Activated CD4-positive, alpha-beta memory T cell treated with anti-CD3 and anti-CD28 coated beads, Interleukin-2, amount 10 ng/mL, durations not matched to agents 7 days and 5 days (primary cell): ENCODE measurements around the gene NRF1. TPM values are rescaled to one million over a fixed set of nuclear protein-coding genes. Genes with fewer than 3 reads are reported as not detected.

ENCODE experiments used
- CTCF ChIA-PET: fragments of 350-600 bp; sonication (Branson Sonifier 250); formaldehyde crosslinking; loops from one replicate; lab custom pipeline; 2021; ENCODE audit warnings: antibody characterized with exemption, inconsistent platforms; lab: Charles Lee
- POLR2A ChIA-PET: fragments of 350-600 bp; sonication (Branson Sonifier 250); formaldehyde crosslinking; loops from one replicate; lab custom pipeline; 2021; ENCODE audit warnings: antibody characterized with exemption; lab: Charles Lee
- DNase-seq: peaks from one replicate; pipeline ENCODE4 v3.0.0-alpha.2; 2020
- H3K27ac Mint-ChIP-seq: one replicate; pipeline ENCODE4 v1.8.0; 2021; ENCODE audit warnings: mild to moderate bottlenecking, mixed read lengths
- H3K27me3 Mint-ChIP-seq: one replicate; pipeline ENCODE4 v1.8.0; 2021; ENCODE audit warnings: mixed read lengths
- H3K36me3 Mint-ChIP-seq: one replicate; pipeline ENCODE4 v1.8.0; 2021; ENCODE audit warnings: low read depth, mixed read lengths
- H3K4me1 Mint-ChIP-seq: one replicate; pipeline ENCODE4 v1.8.0; 2021; ENCODE audit warnings: mixed read lengths
- H3K4me3 Mint-ChIP-seq: one replicate; pipeline ENCODE4 v1.8.0; 2021; ENCODE audit warnings: mild to moderate bottlenecking, mixed read lengths
- H3K9me3 Mint-ChIP-seq: one replicate; pipeline ENCODE4 v1.8.0; 2021; ENCODE audit warnings: mixed read lengths
- total RNA-seq, 2 experiments: library from RNA; stranded (reverse); gene quantifications; one replicate each; pipeline ENCODE4 v1.2.3, GENCODE V29; 2021

NRF1 gene
- total RNA-seq, 2 experiments from 2014 or later = 21.9 to 24.7 TPM

DNA sequence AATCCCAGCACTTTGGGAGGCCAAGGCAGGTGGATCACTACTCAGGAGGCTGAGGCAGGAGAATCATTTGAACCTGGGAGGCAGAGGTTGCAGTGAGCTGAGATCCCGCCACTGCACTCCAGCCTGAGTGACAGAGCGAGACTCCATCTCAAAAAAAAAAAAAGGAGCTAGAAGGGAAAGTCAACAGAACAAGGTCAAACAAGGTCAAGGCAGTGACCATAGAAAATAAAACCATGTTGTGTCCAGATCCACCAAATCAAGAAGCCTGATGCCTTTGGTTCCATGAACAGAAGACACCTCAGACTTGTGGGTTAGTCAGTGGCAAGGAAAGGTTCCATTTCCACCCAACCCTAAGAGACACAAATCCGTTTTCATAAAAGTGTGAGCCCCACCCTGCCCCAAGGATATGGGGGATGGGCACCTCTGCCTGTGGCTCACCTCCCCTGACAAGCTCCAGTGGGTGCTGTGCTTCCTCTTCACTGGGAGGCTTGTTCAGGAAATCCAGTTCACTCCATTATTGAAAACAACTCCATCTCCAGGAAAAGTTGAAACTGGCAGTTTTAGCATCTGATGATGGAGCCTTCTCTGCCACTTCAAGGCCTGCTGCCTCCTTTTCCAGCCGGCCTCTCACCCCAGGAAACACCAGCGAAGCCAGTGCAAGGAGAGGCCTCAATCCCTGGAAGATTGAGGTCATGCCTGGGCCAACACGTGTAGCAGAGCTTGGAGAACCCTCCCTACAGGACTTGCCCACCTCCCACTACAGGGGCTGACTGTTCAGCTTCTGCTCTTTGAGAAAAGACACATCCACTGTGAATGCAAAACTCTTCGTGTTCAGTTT is 152.9 kb downstream of the NRF1 start:
- ChIA-PET POLR2A (interaction anchor here (0.6 to 0.8 kb wide), 2 partner anchors 9 to 187 kb away, joined by 3 read pairs; no protein-coding TSS in a partner anchor), CTCF (interaction anchor here (0.9 to 1.0 kb wide), 2 partner anchors 9 to 60 kb away, joined by 3 to 4 read pairs; no protein-coding TSS in a partner anchor)
- no peak for DNase-seq
- H3K4me3 Mint-ChIP-seq = no peak overlapping the region
- no peaks in the 10 kb centered on the region for H3K9me3 Mint-ChIP-seq
- H3K36me3 Mint-ChIP-seq = no peaks in the 10 kb centered on the region
- H3K4me1 Mint-ChIP-seq = peaks cover 17% of the 10 kb centered on the region
- H3K27me3 Mint-ChIP-seq = no peaks in the 10 kb centered on the region
- no peak overlapping the region for H3K27ac Mint-ChIP-seq

DNA sequence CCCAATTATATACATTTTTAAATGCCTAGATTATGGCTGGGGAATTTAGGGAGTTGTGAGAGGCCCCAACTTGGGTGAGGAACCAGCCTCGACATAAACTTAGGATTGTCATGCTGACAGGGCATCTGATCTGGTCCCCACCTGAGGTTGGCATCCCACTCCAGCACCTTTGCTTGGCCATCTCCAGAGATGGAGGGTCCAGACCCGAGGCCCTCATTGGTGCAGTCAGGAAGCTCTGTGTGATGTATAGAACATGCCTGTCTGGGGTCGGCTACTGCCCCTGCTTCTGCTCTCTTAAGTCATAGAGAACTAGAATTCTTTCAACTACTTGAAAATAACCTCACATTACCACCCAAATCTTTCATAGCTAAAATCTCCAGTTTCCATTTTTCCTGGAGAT is 153.8 kb downstream of the NRF1 start:
- CTCF ChIA-PET = interaction anchor here (0.9 kb wide), 1 partner anchor 8 kb away, joined by 3 read pairs; no protein-coding TSS in a partner anchor
- Mint-ChIP-seq H3K27ac (no peak overlapping the region), H3K4me3 (no peak overlapping the region), H3K9me3 (no peaks in the 10 kb centered on the region), H3K27me3 (no peaks in the 10 kb centered on the region), H3K36me3 (no peaks in the 10 kb centered on the region), H3K4me1 (peaks cover 17% of the 10 kb centered on the region)
- DNase-seq = no peak
- POLR2A ChIA-PET = interaction anchor here (0.8 kb wide), 1 partner anchor 8 kb away, joined by 3 read pairs; no protein-coding TSS in a partner anchor

DNA sequence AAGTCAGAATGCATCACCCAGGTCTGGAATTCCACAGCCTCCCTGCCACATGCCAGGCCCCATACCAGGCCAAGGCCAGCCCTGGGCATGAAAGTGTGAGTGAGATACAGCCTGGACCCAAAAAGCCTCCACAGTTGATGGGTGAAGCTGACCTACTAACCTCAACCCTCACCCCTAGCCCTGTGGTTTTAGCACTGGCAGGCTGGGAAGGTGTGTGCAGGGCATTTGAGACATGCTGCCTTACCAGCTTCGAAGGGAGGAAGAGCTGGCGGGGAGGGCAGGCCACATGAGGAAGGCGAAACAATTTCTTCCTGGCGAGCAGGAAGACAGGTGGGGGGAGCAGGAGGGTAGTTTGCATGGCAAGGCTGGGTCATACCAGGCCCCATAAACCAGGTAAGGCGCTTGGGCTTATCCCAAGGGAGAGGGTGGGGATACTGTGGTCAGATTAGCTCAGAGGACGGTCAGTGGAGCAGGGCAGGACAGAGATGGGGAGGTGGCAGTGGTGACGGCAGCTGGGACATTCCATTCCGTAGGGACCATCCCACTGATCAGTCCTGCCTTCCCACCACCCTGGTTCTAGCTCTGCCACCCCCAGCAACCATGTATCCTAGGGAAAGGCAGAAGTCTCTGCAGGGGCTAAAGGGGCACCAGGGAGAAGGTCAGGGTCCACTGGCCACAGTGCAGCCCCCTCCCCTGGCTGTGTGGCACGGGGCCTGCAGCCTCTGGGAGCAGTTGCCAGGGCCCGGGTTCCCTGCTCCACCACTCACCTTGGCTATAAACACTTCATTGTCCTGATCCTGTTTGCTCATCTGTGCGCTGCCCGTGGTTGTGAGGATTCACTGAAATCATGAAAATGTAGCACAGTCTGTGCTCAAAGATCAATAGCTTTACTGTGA is 155.8 kb downstream of the NRF1 start:
- DNase-seq = no peak
- H3K27ac Mint-ChIP-seq = no peak overlapping the region
- H3K4me3 Mint-ChIP-seq = no peak overlapping the region
- ChIA-PET POLR2A (interaction anchor here (0.9 to 1.0 kb wide), 2 partner anchors 8 to 11 kb away, joined by 3 read pairs; no protein-coding TSS in a partner anchor), CTCF (no interaction called here)
- H3K4me1 Mint-ChIP-seq = peaks cover 20% of the 10 kb centered on the region
- no peaks in the 10 kb centered on the region for H3K9me3 Mint-ChIP-seq
- no peaks in the 10 kb centered on the region for H3K27me3 Mint-ChIP-seq
- no peaks in the 10 kb centered on the region for H3K36me3 Mint-ChIP-seq

DNA sequence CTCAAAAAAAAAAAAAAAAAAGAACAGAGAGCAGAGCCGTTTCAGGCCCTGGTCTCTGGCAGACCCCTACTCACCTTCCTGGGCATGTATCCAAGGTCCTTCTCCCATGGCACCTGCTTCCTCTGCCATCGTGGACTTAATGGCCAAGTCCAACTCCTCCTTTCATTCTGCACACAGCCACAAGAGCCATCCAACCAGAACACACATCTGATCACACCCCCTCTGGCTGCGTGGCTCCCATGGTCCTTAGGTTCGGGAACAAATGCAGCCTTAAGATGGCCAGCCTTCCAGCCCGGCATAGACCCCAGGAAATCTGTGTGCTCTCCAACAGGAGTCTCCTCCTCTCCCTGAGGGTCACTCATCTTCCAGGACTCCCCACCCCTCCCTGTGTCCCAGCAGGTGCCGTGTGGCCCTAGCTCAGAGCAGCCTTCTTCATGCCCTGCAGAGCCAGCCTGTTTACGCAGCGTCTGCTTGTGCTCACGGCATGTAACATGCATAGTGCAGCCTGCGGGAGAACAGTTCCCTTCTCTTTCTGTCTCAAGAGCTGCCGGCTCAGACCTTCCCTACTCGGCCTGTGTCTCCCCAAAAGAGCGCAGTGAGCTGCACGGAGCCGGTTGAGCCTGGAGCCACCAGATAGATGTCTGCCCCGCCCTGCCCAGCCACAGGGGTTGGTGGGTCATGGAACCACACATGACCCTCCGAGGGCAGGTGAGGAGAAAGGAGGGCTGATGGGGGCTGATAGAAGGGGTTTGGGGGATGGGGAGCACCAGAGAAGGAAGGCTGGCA is 157.3 kb downstream of the NRF1 start:
- no peak overlapping the region for H3K27ac Mint-ChIP-seq
- CTCF ChIA-PET = no interaction called here
- no peaks in the 10 kb centered on the region for H3K27me3 Mint-ChIP-seq
- H3K9me3 Mint-ChIP-seq = no peaks in the 10 kb centered on the region
- POLR2A ChIA-PET = interaction anchor here (1.0 kb wide), 1 partner anchor 9 kb away, joined by 3 read pairs; no protein-coding TSS in a partner anchor
- H3K36me3 Mint-ChIP-seq = no peaks in the 10 kb centered on the region
- peaks cover 20% of the 10 kb centered on the region for H3K4me1 Mint-ChIP-seq
- H3K4me3 Mint-ChIP-seq = no peak overlapping the region
- no peak for DNase-seq

DNA sequence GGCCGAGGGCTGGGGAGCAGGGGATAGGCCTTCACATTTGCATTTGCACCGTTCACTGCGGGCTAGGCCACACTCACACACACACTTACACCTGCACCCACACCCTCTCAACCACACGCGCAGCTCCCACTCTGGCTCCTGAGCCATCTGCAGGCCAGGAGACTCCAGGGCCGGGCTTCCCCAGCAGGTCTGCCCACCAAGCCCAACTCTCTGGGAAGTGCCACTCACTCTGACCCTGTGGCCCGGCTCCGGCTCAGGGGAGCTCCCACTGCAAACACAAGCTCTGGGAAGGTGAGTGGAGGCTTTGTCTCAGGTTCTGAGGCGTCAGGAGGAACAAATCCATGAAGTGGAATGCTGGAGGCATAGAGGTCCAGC is 157.9 kb downstream of the NRF1 start:
- Mint-ChIP-seq H3K27me3 (no peaks in the 10 kb centered on the region), H3K4me1 (peaks cover 17% of the 10 kb centered on the region), H3K4me3 (no peak overlapping the region), H3K9me3 (no peaks in the 10 kb centered on the region), H3K27ac (no peak overlapping the region), H3K36me3 (no peaks in the 10 kb centered on the region)
- no peak for DNase-seq
- ChIA-PET CTCF (no interaction called here), POLR2A (no interaction called here)

DNA sequence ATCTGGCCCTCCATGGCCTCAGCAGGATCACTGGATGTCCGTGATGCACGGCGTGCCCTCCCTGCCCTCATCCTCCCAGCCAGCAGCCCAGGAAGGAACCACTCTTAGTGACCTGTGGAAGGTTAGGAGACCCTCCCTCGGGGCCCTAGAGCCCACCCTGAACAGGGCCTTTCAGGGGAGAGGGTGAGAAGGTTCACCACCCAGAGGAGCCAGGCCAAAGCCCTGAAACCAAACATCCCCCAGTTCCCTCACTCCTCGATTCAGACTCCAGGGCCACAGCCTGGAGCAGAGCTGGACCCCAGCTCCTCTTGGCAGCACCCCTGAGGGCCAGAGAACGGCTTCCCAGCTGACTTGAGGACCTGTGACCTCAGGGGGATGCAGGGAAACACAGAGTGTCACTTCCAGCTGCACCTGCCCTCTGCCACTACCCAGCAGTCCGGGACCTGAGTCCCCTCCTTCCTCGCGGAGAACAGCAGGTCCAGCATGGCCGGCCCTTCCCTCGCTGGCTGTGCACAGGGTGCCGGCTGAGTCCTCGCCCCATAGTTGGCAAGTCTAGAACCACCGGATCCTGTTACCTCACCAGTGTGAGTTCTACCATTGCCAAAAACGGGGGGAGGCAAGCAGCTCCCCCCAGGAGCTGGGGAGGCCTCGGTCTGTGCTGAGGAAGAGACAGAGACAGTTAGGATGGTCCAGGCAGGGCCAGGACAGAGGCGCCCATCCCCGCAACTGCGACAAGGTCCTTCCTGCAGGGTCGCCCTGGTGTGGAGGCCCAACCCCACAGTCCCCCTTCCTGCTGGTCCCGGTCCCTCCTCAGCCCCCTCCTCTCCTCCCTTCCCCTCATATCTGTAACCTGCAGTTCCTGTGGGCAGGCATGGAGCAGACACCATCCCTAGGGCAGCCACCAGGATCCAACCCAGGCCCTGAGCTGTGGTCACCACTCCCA is 158.6 kb downstream of the NRF1 start:
- H3K27ac Mint-ChIP-seq = no peak overlapping the region
- POLR2A ChIA-PET = no interaction called here

DNA sequence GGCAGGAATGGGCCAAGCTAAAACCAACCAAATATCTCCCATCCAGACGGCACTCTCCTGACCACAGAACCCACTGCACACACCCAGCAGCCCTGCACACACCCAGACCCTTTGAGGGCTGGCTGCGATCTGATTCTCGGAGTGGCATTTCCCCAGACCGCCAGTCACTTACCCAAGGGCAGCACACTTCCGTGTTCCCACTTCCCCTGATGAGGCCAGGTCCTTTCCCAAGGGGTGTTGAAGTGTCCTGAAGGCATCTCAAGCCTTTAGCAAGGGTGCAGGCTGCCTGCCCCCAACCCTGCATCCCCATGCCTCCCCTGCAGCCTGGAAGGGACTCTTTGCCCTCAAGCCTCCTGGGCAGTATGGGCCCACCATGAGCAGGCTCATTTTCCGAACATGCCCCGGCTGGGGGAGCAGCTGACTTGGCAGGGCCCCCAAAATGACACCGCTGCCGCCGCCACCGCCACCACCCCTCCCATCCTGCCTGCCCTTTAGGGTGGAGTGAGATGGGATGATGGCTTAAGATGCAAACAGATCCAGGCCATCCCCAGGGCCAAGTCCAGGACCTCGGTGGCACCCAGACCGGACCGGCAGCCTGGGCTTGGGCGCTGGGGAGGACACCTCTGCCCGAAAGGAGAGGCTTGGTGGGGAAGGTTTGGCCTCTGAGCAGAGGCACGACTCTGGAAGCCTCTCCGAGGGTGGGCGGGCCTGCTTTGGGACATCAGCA is 159.8 kb downstream of the NRF1 start:
- no peak overlapping the region for H3K27ac Mint-ChIP-seq
- peaks cover 4% of the 10 kb centered on the region for H3K27me3 Mint-ChIP-seq
- DNase-seq = no peak
- ChIA-PET POLR2A (no interaction called here), CTCF (interaction anchor here (0.7 kb wide), 1 partner anchor 494 kb away, joined by 3 read pairs; no protein-coding TSS in a partner anchor)
- H3K4me1 Mint-ChIP-seq = peaks cover 11% of the 10 kb centered on the region
- H3K4me3 Mint-ChIP-seq = no peak overlapping the region
- no peaks in the 10 kb centered on the region for H3K9me3 Mint-ChIP-seq
- H3K36me3 Mint-ChIP-seq = no peaks in the 10 kb centered on the region

More for the DNA sequence above, 158.6 kb downstream of the NRF1 start:
- H3K36me3 Mint-ChIP-seq = no peaks in the 10 kb centered on the region
- H3K4me3 Mint-ChIP-seq = no peak overlapping the region
- H3K4me1 Mint-ChIP-seq = peaks cover 13% of the 10 kb centered on the region
- DNase-seq = no peak
- H3K9me3 Mint-ChIP-seq = no peaks in the 10 kb centered on the region
- CTCF ChIA-PET = interaction anchor here (0.7 kb wide), 1 partner anchor 493 kb away, joined by 3 read pairs; no protein-coding TSS in a partner anchor
- H3K27me3 Mint-ChIP-seq = no peaks in the 10 kb centered on the region

DNA sequence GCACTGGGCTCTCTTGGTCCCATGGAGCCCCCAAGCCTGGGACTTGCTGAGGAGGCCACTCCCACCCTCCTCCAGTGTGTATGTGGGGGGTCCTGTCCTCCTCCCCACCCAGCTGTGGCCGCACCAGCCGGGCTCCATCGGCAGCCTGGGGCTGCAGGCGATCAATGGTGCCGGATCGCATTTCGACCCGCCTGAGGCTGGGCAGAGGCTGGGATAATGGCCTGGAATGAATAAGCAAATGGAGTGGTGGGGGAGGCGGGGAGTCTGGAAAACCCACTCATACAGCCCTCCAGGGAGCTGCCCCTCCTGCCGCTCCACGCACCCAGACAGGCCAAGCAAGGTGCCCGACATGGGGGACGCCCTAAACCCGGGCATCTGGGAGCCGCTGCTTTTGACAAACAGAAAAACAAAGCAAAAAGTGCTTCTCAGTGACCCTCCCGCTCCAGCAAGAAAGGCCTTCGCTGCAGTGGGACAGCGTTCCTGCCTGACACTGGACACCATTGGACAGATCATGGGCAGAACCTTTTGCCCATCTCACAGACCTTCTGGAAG is 160.5 kb downstream of the NRF1 start:
- Mint-ChIP-seq H3K9me3 (no peaks in the 10 kb centered on the region), H3K4me3 (no peak overlapping the region), H3K27me3 (peaks cover 6% of the 10 kb centered on the region), H3K36me3 (no peaks in the 10 kb centered on the region), H3K4me1 (peaks cover 7% of the 10 kb centered on the region), H3K27ac (no peak overlapping the region)
- ChIA-PET CTCF (interaction anchor here (1.1 kb wide), 1 partner anchor 9 kb away, joined by 3 read pairs; no protein-coding TSS in a partner anchor), POLR2A (no interaction called here)
- no peak for DNase-seq

DNA sequence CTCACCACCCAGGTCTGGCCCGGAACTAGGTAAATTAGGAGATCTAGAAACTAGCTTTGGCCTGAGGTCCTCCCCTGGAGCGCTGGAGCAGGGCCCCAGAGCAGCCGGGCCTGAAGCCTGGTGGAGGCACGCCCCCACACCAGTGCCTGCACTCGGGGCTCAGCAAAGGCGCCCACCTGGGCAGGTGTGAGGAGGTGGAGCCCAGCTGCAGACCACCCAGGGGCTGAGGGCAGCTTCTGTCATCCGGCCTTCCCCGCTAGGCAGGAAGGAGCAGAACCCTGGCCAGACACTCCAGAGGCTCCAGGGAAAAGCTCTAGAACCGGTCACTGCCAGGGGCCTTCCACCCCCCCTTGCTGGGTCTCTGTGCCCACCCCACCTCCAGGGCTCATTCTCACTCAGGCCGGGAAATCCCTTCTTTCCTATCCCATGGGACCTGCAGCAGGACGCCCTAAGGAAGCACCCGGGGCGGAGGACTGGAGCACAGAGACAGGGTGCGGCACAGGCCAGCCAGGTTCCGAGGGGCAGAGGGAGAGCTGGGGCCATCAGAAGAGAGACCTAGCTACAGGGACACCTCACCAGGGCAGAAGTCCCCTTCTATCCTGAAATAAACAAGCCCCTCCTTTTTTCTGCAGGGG is 161.2 kb downstream of the NRF1 start:
- DNase-seq = no peak
- H3K27ac Mint-ChIP-seq = no peak overlapping the region
- H3K9me3 Mint-ChIP-seq = no peaks in the 10 kb centered on the region
- H3K4me1 Mint-ChIP-seq = peaks cover 5% of the 10 kb centered on the region
- no peaks in the 10 kb centered on the region for H3K36me3 Mint-ChIP-seq
- H3K4me3 Mint-ChIP-seq = no peak overlapping the region
- ChIA-PET CTCF (interaction anchor here (0.6 to 1.2 kb wide), 4 partner anchors 8 to 1646 kb away, joined by 3 read pairs; no protein-coding TSS in a partner anchor), POLR2A (interaction anchor here (1.2 to 1.8 kb wide), 2 partner anchors 8 to 12 kb away, joined by 3 to 6 read pairs; no protein-coding TSS in a partner anchor)
- peaks cover 14% of the 10 kb centered on the region for H3K27me3 Mint-ChIP-seq

DNA sequence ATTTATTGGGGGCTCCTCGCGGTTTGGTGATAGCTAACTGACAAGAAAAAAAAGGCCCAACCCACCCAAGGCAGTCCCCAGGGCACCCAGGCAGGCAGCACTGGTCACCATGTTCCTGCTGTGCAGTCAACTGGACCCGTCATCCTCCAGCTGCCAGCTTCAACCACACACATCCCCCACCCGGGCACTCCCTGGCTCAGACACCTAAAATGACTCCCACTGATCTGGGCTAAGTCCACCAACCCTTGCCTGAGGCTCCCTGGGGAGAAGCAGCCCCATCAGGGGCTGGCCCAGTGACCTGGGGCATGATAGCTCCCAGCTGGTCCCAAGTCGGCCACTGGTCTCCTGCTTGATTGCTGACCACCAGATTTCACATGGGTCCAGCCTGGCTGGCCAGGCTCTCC is 161.8 kb downstream of the NRF1 start:
- Mint-ChIP-seq H3K4me3 (no peak overlapping the region), H3K9me3 (no peaks in the 10 kb centered on the region), H3K4me1 (peaks cover 5% of the 10 kb centered on the region), H3K27me3 (peaks cover 19% of the 10 kb centered on the region), H3K36me3 (no peaks in the 10 kb centered on the region), H3K27ac (no peak overlapping the region)
- no peak for DNase-seq
- ChIA-PET POLR2A (interaction anchor here (1.2 to 1.8 kb wide), 2 partner anchors 8 to 12 kb away, joined by 3 to 6 read pairs; no protein-coding TSS in a partner anchor), CTCF (interaction anchor here (0.6 to 1.2 kb wide), 3 partner anchors 9 to 1646 kb away, joined by 3 read pairs; no protein-coding TSS in a partner anchor)
